Astrocyte (in vitro differentiated cells and primary cell): Measurements from ENCODE around the gene SLC9A9.

Experiments used
- CTCF ChIP-seq: IDR thresholded peaks from 2 replicates; pipeline ENCODE4 v1.5.1; 2011; ENCODE audit warnings: low read depth, mild to moderate bottlenecking, inconsistent platforms, low read length, moderate library complexity; ENCODE audit not compliant: insufficient read depth
- EZH2 ChIP-seq: IDR thresholded peaks from 2 replicates; pipeline ENCODE4 v1.6.1; 2012; ENCODE audit warnings: mild to moderate bottlenecking, low read length, inconsistent platforms; ENCODE audit not compliant: insufficient read depth

GRCh38 chr3:143506190-143506589 is 342.1 kb downstream of the SLC9A9 start:
- no peak for TF ChIP-seq CTCF
- no peak for TF ChIP-seq EZH2
